Measurements from ENCODE around the gene COMMD9. TPM values are rescaled to one million over a fixed set of nuclear protein-coding genes. Genes with fewer than 3 reads are reported as not detected.
A peak's percentile ranks its signal among the peaks of the same experiment; 100 is the strongest.

COMMD9 gene
- total RNA-seq, 6 donors from 2014 or later: 23.1 to 84.3 (median 49.9) TPM

DNA sequence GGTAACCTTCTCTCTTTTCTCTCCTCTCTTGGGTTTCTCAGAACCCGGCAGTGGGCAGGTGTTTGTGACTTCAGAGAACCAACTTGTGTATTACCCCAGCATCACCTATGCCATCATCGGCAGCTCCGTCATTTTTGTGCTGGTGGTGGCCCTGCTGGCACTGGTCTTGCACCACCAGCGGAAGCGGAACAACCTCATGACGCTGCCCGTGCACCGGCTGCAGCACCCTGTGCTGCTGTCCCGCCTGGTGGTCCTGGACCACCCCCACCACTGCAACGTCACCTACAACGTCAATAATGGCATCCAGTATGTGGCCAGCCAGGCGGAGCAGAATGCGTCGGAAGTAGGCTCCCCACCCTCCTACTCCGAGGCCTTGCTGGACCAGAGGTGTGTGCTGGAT is 62.2 kb downstream of the COMMD9 start:
- Histone ChIP-seq H3K4me1 (peaks cover 0 to 8% (median 3%) of the 10 kb centered on the region in 4 donors), H3K9me3 (no peaks in the 10 kb centered on the region), H3K27me3 (no peaks in the 10 kb centered on the region), H3K36me3 (no peaks in the 10 kb centered on the region), H3K27ac (no peak overlapping the region), H3K4me3 (no peak overlapping the region)
- DNase-seq (peak in 1 of 2 donors; percentile 39), ATAC-seq (ENCODE audit: low FRiP score in 2 of 2) (no peak)
- WGBS, 2 donors: 96 to 99% methylated on average over 9 to 15 of the region's 15 CpGs
- TF ChIP-seq POLR2AphosphoS5 (IDR thresholded peaks at IDR 0.05) (no peak), EP300 (IDR thresholded peaks at IDR 0.05) (no peak), POLR2A (IDR thresholded peaks at IDR 0.05) (no peak)
- TF ChIP-seq, protein P1, sequence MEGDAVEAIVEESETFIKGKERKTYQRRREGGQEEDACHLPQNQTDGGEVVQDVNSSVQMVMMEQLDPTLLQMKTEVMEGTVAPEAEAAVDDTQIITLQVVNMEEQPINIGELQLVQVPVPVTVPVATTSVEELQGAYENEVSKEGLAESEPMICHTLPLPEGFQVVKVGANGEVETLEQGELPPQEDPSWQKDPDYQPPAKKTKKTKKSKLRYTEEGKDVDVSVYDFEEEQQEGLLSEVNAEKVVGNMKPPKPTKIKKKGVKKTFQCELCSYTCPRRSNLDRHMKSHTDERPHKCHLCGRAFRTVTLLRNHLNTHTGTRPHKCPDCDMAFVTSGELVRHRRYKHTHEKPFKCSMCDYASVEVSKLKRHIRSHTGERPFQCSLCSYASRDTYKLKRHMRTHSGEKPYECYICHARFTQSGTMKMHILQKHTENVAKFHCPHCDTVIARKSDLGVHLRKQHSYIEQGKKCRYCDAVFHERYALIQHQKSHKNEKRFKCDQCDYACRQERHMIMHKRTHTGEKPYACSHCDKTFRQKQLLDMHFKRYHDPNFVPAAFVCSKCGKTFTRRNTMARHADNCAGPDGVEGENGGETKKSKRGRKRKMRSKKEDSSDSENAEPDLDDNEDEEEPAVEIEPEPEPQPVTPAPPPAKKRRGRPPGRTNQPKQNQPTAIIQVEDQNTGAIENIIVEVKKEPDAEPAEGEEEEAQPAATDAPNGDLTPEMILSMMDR (IDR thresholded peaks at IDR 0.05): no peak

DNA sequence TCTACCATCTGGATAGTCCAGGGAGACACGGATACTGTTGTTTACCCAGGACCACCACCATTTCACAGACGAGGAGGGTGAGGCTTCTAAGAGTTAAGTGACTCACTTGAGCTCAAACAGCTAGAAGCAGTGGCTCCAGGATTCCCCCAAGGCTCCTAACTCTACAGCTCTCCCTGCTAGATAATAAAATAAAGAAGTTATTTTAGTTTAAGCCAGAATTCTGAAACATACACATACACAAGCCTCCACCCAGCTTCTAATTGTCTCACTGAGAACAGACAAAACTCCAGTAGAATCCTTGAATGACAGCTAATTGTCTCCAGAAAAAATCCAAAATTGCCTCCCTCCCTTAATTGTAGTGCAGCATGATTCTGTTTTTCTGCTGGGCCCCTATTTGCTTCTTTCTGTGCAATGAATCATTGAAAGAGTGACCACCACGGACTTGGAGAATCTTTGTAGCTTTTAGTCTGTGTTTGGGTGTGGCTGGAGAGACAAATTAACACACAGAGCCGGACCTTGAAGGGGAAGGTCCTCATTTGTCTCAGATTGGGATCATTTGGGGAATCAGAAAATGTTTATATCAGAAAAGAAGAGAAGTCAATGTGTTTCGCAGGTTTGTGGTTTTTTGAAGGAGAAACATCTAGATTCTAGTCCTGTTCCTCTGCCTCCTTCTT is 64.9 kb downstream of the COMMD9 start:
- ATAC-seq (ENCODE audit: low FRiP score in 2 of 2): no peak
- H3K27ac ChIP-seq: no peak overlapping the region
- H3K27me3 ChIP-seq: no peaks in the 10 kb centered on the region
- H3K9me3 ChIP-seq: peaks cover 0 to 9% (median 4%) of the 10 kb centered on the region in 4 donors
- TF ChIP-seq POLR2AphosphoS5 (IDR thresholded peaks at IDR 0.05) (no peak), POLR2A (IDR thresholded peaks at IDR 0.05) (no peak), EP300 (IDR thresholded peaks at IDR 0.05) (no peak)
- TF ChIP-seq, protein P1 (IDR thresholded peaks at IDR 0.05): no peak
- no peak for DNase-seq
- no peak overlapping the region for H3K4me3 ChIP-seq
- no peaks in the 10 kb centered on the region for H3K36me3 ChIP-seq
- WGBS, 2 donors: 55 to 62% methylated on average over 5 of the region's 5 CpGs
- peaks cover 0 to 8% (median 3%) of the 10 kb centered on the region in 4 donors for H3K4me1 ChIP-seq

DNA sequence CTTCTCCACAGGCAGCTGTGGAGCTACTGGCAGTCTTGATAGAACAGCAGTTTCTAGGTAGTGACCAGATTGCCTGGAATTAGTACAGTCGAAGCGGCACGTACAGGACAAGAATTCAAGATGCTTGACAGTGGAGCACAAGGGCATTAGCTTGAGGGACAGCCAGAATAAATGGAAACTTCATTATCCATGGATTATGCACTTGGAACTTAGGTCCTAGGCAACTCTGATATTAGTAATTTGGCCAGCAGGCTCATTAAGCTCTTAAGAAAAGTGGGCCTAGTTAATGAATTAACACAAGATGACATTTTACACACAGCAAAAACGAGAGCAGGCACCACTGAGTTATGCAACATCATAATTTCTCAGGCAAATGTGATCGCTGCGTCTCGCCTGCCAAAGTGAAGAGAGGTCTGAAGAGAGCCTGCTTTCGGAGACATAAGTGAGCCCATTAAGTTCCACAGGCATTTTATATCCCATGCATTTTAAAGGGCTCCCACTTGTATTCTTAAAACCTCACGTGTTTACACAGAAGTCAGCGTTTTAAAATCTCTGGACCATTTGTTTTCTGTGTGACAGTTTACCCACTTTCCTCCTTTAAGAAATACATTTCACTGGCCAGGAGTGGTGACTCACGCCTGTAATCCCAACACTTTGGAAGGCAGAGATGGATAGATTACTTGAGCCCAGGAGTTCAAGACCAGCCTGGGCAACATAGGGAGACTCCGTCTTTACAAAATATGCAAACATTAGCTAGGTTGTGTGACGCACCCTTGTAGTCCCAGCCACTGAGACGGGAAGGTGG is 66.2 kb downstream of the COMMD9 start:
- H3K4me1 ChIP-seq: peaks cover 0 to 8% (median 3%) of the 10 kb centered on the region in 4 donors
- no peak overlapping the region for H3K27ac ChIP-seq
- no peak for TF ChIP-seq POLR2A (IDR thresholded peaks at IDR 0.05)
- TF ChIP-seq, protein P1 (IDR thresholded peaks at IDR 0.05): no peak
- no peak for TF ChIP-seq EP300 (IDR thresholded peaks at IDR 0.05)
- no peak for TF ChIP-seq POLR2AphosphoS5 (IDR thresholded peaks at IDR 0.05)
- WGBS, 2 donors: 55 to 65% methylated on average over 14 of the region's 14 CpGs
- no peak overlapping the region for H3K4me3 ChIP-seq
- ATAC-seq (ENCODE audit: low FRiP score in 2 of 2) (peak; percentile 56 to 65), DNase-seq (peak in 1 of 2 donors; percentile 47)
- no peaks in the 10 kb centered on the region for H3K27me3 ChIP-seq
- H3K36me3 ChIP-seq: no peaks in the 10 kb centered on the region
- H3K9me3 ChIP-seq: peaks cover 0 to 9% (median 4%) of the 10 kb centered on the region in 4 donors

Other genes starting within 250 kb of the COMMD9 start
- gene PRR5L, start 6.9 kb upstream of the COMMD9 start, total RNA-seq: 10 to 100 TPM; 18.9 to 40.5 (median 27.6) TPM
- 10 to 100 TPM in 5 of 6 donors, 1 to 10 TPM in 1; 7.4 to 17.5 (median 13.7) TPM for gene TRAF6, start 220.8 kb upstream of the COMMD9 start, total RNA-seq

All from upper lobe of left lung (tissue), 6 donors.